ENCODE results near the gene TRIP6.

GRCh38 chr7:100893910-100894721, 26.9 kb downstream of the TRIP6 start:
- TF ChIP-seq CTCF (IDR thresholded peaks at IDR 0.05): no peak
- TF ChIP-seq POLR2A (IDR thresholded peaks at IDR 0.05): no peak
